ENCODE results near the gene PCDH12.

- no peak for TF ChIP-seq CTCF (IDR thresholded peaks at IDR 0.05)
- no peak for TF ChIP-seq POLR2A (IDR thresholded peaks at IDR 0.05)
Measured at GRCh38 chr5:141958546-141959172, 657 bp upstream of the PCDH12 start.

Measured in heart left ventricle (tissue), 13 donors.